ENCODE measurements around the gene TP53I13. TPM values are rescaled to one million over a fixed set of nuclear protein-coding genes. Genes with fewer than 3 reads are reported as not detected.

Gene TP53I13
- total and polyA plus RNA-seq, 2 donors (not counting 3 experiments of a cell fraction or from before 2014, with no cell fraction given), result 41.1 to 42.7 TPM

GRCh38 chr17:29579866-29580771 is 11.6 kb downstream of the TP53I13 start:
- DNase-seq (ENCODE audit: low read depth, low spot score) (peak; percentile 81), FAIRE-seq (peak; percentile 83)
- Histone ChIP-seq H3K27ac (ENCODE audit: insufficient read depth, low read depth, low read length) (no peak overlapping the region), H3K9me3 (replicated peaks; ENCODE audit: control insufficient read depth, insufficient read depth, low read length) (no peaks in the 10 kb centered on the region), H3K79me2 (ENCODE audit: control insufficient read depth, insufficient read depth, low read length) (peaks cover 37% of the 10 kb centered on the region), H3K27me3 (ENCODE audit: control insufficient read depth in 2 of 2, insufficient read depth in 2 of 2, low read length in 2 of 2) (no peaks in the 10 kb centered on the region), H3K4me3 (replicated peaks in 1 of 3; ENCODE audit: insufficient read depth in 1 of 3, low read depth in 1 of 3, low read length in 3 of 3) (no peak overlapping the region), H4K20me1 (replicated peaks; ENCODE audit: control insufficient read depth, extremely low read depth, insufficient read depth, low read length) (no peaks in the 10 kb centered on the region), H2AFZ (ENCODE audit: low read depth, low read length) (no peak overlapping the region), H3K36me3 (ENCODE audit: control insufficient read depth in 2 of 2, extremely low read depth in 1 of 2, insufficient read depth in 2 of 2, low read length in 2 of 2) (peaks cover 24 to 57% of the 10 kb centered on the region in 2 experiments), H3K9me1 (replicated peaks; ENCODE audit: control insufficient read depth, extremely low read depth, insufficient read depth, low read length) (no peaks in the 10 kb centered on the region), H3K4me1 (ENCODE audit: control insufficient read depth, extremely low read depth, insufficient read depth, low read length) (peaks cover 14% of the 10 kb centered on the region), H3K9ac (replicated peaks; ENCODE audit: extremely low read depth, insufficient read depth, low read length) (no peak overlapping the region), H3K4me2 (ENCODE audit: insufficient read depth, low read length) (no peak overlapping the region)
- TF ChIP-seq CTCF (IDR thresholded peaks at IDR 0.05; ENCODE audit: extremely low read depth in 1 of 2, insufficient read depth in 1 of 2, low read depth in 1 of 2, low read length in 2 of 2), result peak; percentile 86 to 92
- peak; percentile 81 for TF ChIP-seq POLR2AphosphoS5 (IDR thresholded peaks at IDR 0.05; ENCODE audit: insufficient read depth, low read depth, low read length)
- peak; percentile 47 for TF ChIP-seq POLR2A (IDR thresholded peaks at IDR 0.05; ENCODE audit: low read depth, low read length)
- peak; percentile 88 for TF ChIP-seq MYC (IDR thresholded peaks at IDR 0.05; ENCODE audit: low read depth, low read length)
- no peak for TF ChIP-seq JUN (IDR thresholded peaks at IDR 0.05; ENCODE audit: borderline replicate concordance, insufficient read depth, insufficient read length, low read depth)
- no peak for TF ChIP-seq EZH2 (IDR thresholded peaks at IDR 0.05; ENCODE audit: borderline replicate concordance, low read depth, low read length, severe bottlenecking)
- no peak for TF ChIP-seq FOS (IDR thresholded peaks at IDR 0.05; ENCODE audit: borderline replicate concordance, insufficient read depth, low read length)
- TF ChIP-seq, protein P1, sequence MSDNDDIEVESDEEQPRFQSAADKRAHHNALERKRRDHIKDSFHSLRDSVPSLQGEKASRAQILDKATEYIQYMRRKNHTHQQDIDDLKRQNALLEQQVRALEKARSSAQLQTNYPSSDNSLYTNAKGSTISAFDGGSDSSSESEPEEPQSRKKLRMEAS (IDR thresholded peaks at IDR 0.05; ENCODE audit: insufficient read depth, insufficient read length), result peak; percentile 93
- no peak for TF ChIP-seq GATA2 (IDR thresholded peaks at IDR 0.05; ENCODE audit: insufficient read depth, insufficient read length, low read depth, low read length)
- POLR2A ChIA-PET, result interaction anchor here (0.7 to 1.4 kb wide), 2 partner anchors 11 to 38 kb away, joined by 3 read pairs; no protein-coding TSS in a partner anchor
- intact Hi-C loops (cut with micrococcal nuclease) (loop anchor here (1.0 kb wide), 3 partner anchors 11 to 513 kb away; no protein-coding TSS in a partner anchor), dilution Hi-C loops (cut with MboI; ENCODE audit: extremely low pct_ligation_motif_present, low sequenced_read_pairs) (no loop called here)
- BruUV-seq (replicated peaks), result no TSS peak
- CTCF ChIA-PET, result interaction anchor here (0.7 to 9.4 kb wide), 14 partner anchors 9 to 931 kb away, joined by 3 to 152 read pairs (median 4); partner anchors contain the start of gene ANKRD13B
